Stomach (tissue), 4 donors: ENCODE measurements around the gene NPL.
A peak's percentile ranks its signal among the peaks of the same experiment; 100 is the strongest.

Experiments
- CTCF ChIP-seq, 7 experiments: fragments of 450-650 bp in 4 of 7; fragments of 200-600 bp in 3 of 7; sonication (generic) in 3 of 7; IDR thresholded peaks; one replicate each; pipeline ENCODE4 v1.5.1; 2016 to 2019; ENCODE audit warnings: antibody characterized with exemption in 7 of 7, control low read depth in 2 of 7, mild to moderate bottlenecking in 1 of 7
- EP300 ChIP-seq: sonication (generic); formaldehyde crosslinking; IDR thresholded peaks from one replicate; pipeline ENCODE4 v1.6.1; 2017; ENCODE audit warnings: antibody characterized with exemption

- TF ChIP-seq CTCF (IDR thresholded peaks at IDR 0.05) (peak in 4 of 7 experiments; percentile 51 to 73 (median 60)), EP300 (no peak)
Measured at GRCh38 chr1:182786223-182786994, 3.2 kb upstream of the NPL start.
